GM23248 (cell line): ENCODE results near the gene ZFPM1.

Experiments used
- EZH2 ChIP-seq: fragments of 200-600 bp; sonication (generic); IDR thresholded peaks from 2 replicates; pipeline ENCODE4 v1.6.1; 2018; ENCODE audit warnings: antibody characterized with exemption, mild to moderate bottlenecking; ENCODE audit not compliant: insufficient read depth, poor library complexity, severe bottlenecking
- EZH2phosphoT487 ChIP-seq: fragments of 200-600 bp; sonication (generic); IDR thresholded peaks from 2 replicates; pipeline ENCODE4 v1.6.1; 2018; ENCODE audit warnings: antibody characterized with exemption, moderate library complexity, mild to moderate bottlenecking, low read depth; ENCODE audit not compliant: insufficient read depth

DNA sequence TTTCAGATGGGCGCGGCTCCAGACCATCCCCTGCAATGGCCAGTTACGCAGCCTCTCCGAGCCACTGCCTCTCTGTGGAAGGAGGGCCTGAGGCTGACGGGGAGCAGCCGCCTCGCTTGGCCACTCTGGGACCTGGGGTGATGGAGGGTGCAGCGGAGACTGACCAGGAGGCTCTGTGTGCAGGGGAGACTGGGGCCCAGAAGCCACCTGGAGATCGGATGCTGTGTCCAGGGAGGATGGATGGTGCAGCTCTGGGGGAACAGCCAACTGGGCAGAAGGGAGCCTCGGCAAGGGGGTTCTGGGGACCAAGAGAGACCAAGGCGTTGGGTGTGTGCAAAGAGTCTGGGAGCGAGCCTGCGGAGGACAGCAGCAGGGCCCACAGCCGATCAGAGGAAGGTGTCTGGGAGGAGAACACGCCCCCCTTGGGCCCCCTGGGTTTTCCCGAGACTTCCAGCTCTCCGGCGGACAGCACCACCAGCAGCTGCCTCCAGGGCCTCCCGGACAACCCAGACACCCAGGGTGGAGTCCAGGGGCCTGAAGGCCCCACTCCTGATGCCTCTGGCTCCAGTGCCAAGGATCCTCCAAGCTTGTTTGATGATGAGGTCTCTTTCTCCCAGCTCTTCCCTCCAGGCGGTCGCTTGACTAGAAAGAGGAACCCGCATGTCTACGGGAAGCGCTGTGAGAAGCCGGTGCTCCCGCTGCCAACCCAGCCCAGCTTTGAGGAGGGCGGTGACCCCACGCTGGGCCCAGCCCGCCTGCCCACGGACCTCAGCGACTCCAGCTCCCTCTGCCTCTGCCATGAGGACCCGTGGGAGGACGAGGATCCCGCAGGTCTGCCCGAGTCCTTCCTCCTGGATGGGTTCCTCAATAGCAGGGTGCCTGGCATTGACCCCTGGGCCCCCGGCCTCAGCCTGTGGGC, 17.4 kb upstream of the ZFPM1 start:
- no peak for TF ChIP-seq EZH2
- no peak for TF ChIP-seq EZH2phosphoT487
